Panc1 (cell line): ENCODE data around the gene TADA2B. TPM values are rescaled to one million over a fixed set of nuclear protein-coding genes. Genes with fewer than 3 reads are reported as not detected.

ENCODE experiments used
- ATAC-seq: fragments of 200-7000 bp; cut with Tn5 transposase; 2 replicates; pipeline ENCODE4 v1.9.1; 2020; ENCODE audit warnings: mild to moderate bottlenecking, moderate library complexity
- BruUV-seq: library from RNA; stranded (reverse); fragments of 400-500 nt; replicated peaks from 2 replicates; lab custom pipeline; 2021; lab: Mats Ljungman, UMichigan
- CTCF ChIA-PET: fragments of 300-600 bp; sonication (Branson Sonifier 250); formaldehyde crosslinking; loops from one replicate; lab custom pipeline; 2022; ENCODE audit warnings: antibody characterized with exemption; lab: Charles Lee
- POLR2A ChIA-PET: fragments of 300-600 bp; sonication (Branson Sonifier 250); formaldehyde crosslinking; loops from one replicate; lab custom pipeline; 2022; ENCODE audit warnings: antibody characterized with exemption; lab: Charles Lee
- DNase-seq: peaks from one replicate; pipeline ENCODE4 v3.0.0-alpha.2; 2010; ENCODE audit warnings: low read depth, low spot score
- H3K27ac ChIP-seq: 2 replicates; pipeline ENCODE4 v1.5.1; 2011; ENCODE audit warnings: mild to moderate bottlenecking, low read length, inconsistent platforms
- H3K27me3 ChIP-seq: fragments of 200-500 bp; sonication (Bioruptor generic); 2 replicates; pipeline ENCODE4 v1.6.0; 2014; ENCODE audit warnings: low read length, inconsistent platforms; ENCODE audit not compliant: control insufficient read depth, insufficient read depth
- H3K36me3 ChIP-seq: fragments of 200-500 bp; sonication (Bioruptor generic); 2 replicates; pipeline ENCODE4 v1.5.1; 2014; ENCODE audit warnings: inconsistent platforms, mild to moderate bottlenecking, low read length, moderate library complexity; ENCODE audit not compliant: control insufficient read depth, insufficient read depth
- H3K4me1 ChIP-seq: 2 replicates; pipeline ENCODE4 v1.5.1; 2011; ENCODE audit warnings: inconsistent platforms, mild to moderate bottlenecking, low read length, moderate library complexity; ENCODE audit not compliant: control insufficient read depth, insufficient read depth
- H3K4me3 ChIP-seq, 2 experiments: 2 replicates each; pipeline ENCODE4 v1.5.1; 2011 to 2012; ENCODE audit warnings: low read depth in 2 of 2, low read length in 2 of 2, mild to moderate bottlenecking in 2 of 2, inconsistent platforms in 1 of 2, moderate library complexity in 1 of 2
- H3K9me3 ChIP-seq: fragments of 200-500 bp; sonication (Bioruptor generic); 2 replicates; pipeline ENCODE4 v1.5.1; 2014; ENCODE audit warnings: low read depth, mild to moderate bottlenecking, inconsistent platforms, low read length, moderate library complexity; ENCODE audit not compliant: control insufficient read depth, insufficient read depth
- POLR2AphosphoS5 ChIP-seq: IDR thresholded peaks from 2 replicates; pipeline ENCODE4 v1.6.1; 2012; ENCODE audit warnings: mild to moderate bottlenecking, low read depth, low read length, moderate library complexity
- SIN3A ChIP-seq: IDR thresholded peaks from 2 replicates; pipeline ENCODE4 v1.6.1; 2012; ENCODE audit warnings: low read depth, mild to moderate bottlenecking, low read length, moderate library complexity, borderline replicate concordance; ENCODE audit not compliant: insufficient read depth
- TCF7L2 ChIP-seq: IDR thresholded peaks from 2 replicates; pipeline ENCODE4 v1.6.1; 2011; ENCODE audit warnings: mild to moderate bottlenecking, low read depth, low read length, inconsistent platforms
- in situ Hi-C: cut with HindIII; loops from 2 replicates; pipeline ENCODE4 v1.10.0; 2016; ENCODE audit warnings: low sequenced_read_pairs, low pct_unique_long_range_greater_than_20kb
- intact Hi-C: fragments of 100-400 bp; cut with micrococcal nuclease; formaldehyde crosslinking; loops from one replicate; pipeline ENCODE4 v1.10.0; 2022; ENCODE audit not compliant: unreplicated experiment
- total RNA-seq: library from RNA; stranded (reverse); gene quantifications from one replicate; pipeline ENCODE4 v1.2.1, GENCODE V29; 2021; ENCODE audit not compliant: unreplicated experiment
- TF ChIP-seq, protein P1 (sequence below): fragments of 450-650 bp; IDR thresholded peaks from 2 replicates; pipeline ENCODE4 v1.5.1; 2017; ENCODE audit warnings: mild to moderate bottlenecking
- TF ChIP-seq, protein P2 (sequence below), 2 experiments: IDR thresholded peaks; 2 replicates each; pipeline ENCODE4 v1.6.1; 2011 to 2012; ENCODE audit warnings: low read depth in 2 of 2, control low read depth in 1 of 2, low read length in 1 of 2, mild to moderate bottlenecking in 1 of 2, moderate library complexity in 1 of 2; ENCODE audit not compliant: insufficient read depth in 1 of 2

Gene TADA2B
- total RNA-seq, 1 experiment from 2014 or later: 17.6 TPM

DNA sequence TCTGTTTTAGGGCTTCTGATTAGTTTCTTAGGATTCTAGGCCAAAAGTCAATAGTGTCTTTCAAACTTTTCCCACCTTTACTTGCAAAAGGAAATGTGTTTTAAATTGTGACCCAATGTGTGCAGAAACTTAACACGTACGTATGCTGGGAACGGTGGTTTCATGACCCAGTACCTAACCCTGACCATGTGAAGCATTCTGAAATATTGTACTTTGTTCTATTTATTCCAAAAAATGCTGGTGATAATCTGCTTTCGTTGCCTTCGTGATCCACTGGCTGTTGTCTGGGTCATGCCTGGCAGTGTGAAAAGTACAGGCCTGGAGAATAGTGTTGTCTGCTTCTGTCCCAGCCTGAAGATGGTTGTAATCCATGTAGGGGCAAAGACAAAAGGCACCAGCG lies 26.7 kb upstream of the TADA2B start:
- H3K9me3 ChIP-seq: no peaks in the 10 kb centered on the region
- no peak for ATAC-seq
- POLR2A ChIA-PET: interaction anchor here (0.8 kb wide), 1 partner anchor 853 kb away, joined by 3 read pairs; no protein-coding TSS in a partner anchor
- no peak overlapping the region for H3K4me3 ChIP-seq
- H3K36me3 ChIP-seq: peaks cover 8% of the 10 kb centered on the region; the same call in 1 of the 2 replicates
- TF ChIP-seq, protein P1, sequence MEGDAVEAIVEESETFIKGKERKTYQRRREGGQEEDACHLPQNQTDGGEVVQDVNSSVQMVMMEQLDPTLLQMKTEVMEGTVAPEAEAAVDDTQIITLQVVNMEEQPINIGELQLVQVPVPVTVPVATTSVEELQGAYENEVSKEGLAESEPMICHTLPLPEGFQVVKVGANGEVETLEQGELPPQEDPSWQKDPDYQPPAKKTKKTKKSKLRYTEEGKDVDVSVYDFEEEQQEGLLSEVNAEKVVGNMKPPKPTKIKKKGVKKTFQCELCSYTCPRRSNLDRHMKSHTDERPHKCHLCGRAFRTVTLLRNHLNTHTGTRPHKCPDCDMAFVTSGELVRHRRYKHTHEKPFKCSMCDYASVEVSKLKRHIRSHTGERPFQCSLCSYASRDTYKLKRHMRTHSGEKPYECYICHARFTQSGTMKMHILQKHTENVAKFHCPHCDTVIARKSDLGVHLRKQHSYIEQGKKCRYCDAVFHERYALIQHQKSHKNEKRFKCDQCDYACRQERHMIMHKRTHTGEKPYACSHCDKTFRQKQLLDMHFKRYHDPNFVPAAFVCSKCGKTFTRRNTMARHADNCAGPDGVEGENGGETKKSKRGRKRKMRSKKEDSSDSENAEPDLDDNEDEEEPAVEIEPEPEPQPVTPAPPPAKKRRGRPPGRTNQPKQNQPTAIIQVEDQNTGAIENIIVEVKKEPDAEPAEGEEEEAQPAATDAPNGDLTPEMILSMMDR: no peak
- no peak for TF ChIP-seq TCF7L2
- no peak for TF ChIP-seq SIN3A
- CTCF ChIA-PET: no interaction called here
- no peaks in the 10 kb centered on the region for H3K27me3 ChIP-seq
- DNase-seq: no peak
- H3K27ac ChIP-seq: no peak overlapping the region
- in situ Hi-C loops (no loop called here), intact Hi-C loops (no loop called here)
- no TSS peak for BruUV-seq
- H3K4me1 ChIP-seq: peaks cover 16% of the 10 kb centered on the region

DNA sequence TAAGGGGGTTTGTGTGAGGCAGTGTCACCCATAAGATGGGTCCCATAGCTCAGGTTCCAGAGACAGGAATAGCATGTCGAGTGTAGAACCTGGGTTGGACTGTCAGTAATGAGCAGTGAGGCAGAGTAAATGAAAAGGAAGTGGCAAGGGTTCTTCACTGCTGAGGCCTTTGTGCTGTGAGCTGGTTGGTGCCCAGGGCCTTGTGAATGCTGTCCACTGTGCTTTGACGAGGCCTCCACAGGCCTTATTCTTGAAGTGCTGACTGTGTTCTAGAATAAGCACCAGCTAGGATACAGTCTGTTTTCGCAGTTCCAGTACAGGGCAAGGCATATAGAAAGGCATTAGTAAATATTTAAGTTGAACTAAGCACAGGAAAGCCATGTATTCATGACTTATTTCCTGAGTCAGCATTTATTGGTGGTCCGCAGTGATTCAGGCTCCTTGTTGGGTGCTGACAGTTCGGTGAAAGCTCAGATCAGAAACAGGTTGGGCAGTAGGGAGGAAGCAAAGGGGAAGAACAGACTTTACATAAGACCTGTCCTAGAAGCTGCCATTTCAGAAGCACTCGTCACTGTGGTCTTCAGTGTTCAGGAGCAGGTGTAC lies 25.6 kb upstream of the TADA2B start:
- Histone ChIP-seq H3K36me3 (peaks cover 5% of the 10 kb centered on the region; the same call in 1 of the 2 replicates), H3K27ac (no peak overlapping the region), H3K9me3 (no peaks in the 10 kb centered on the region), H3K4me1 (peaks cover 26% of the 10 kb centered on the region), H3K4me3 (no peak overlapping the region), H3K27me3 (no peaks in the 10 kb centered on the region)
- ChIA-PET POLR2A (interaction anchor here (0.6 kb wide), 1 partner anchor 104 kb away, joined by 6 read pairs; no protein-coding TSS in a partner anchor), CTCF (no interaction called here)
- TF ChIP-seq SIN3A (no peak), POLR2AphosphoS5 (no peak), TCF7L2 (no peak)
- TF ChIP-seq, protein P2, sequence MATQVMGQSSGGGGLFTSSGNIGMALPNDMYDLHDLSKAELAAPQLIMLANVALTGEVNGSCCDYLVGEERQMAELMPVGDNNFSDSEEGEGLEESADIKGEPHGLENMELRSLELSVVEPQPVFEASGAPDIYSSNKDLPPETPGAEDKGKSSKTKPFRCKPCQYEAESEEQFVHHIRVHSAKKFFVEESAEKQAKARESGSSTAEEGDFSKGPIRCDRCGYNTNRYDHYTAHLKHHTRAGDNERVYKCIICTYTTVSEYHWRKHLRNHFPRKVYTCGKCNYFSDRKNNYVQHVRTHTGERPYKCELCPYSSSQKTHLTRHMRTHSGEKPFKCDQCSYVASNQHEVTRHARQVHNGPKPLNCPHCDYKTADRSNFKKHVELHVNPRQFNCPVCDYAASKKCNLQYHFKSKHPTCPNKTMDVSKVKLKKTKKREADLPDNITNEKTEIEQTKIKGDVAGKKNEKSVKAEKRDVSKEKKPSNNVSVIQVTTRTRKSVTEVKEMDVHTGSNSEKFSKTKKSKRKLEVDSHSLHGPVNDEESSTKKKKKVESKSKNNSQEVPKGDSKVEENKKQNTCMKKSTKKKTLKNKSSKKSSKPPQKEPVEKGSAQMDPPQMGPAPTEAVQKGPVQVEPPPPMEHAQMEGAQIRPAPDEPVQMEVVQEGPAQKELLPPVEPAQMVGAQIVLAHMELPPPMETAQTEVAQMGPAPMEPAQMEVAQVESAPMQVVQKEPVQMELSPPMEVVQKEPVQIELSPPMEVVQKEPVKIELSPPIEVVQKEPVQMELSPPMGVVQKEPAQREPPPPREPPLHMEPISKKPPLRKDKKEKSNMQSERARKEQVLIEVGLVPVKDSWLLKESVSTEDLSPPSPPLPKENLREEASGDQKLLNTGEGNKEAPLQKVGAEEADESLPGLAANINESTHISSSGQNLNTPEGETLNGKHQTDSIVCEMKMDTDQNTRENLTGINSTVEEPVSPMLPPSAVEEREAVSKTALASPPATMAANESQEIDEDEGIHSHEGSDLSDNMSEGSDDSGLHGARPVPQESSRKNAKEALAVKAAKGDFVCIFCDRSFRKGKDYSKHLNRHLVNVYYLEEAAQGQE (IDR thresholded peaks at IDR 0.05; ENCODE audit: insufficient read depth in 1 of 2, low read depth in 2 of 2, low read length in 1 of 2): no peak
- TF ChIP-seq, protein P1: no peak
- BruUV-seq: no TSS peak
- ATAC-seq: no peak
- in situ Hi-C loops (no loop called here), intact Hi-C loops (no loop called here)
- no peak for DNase-seq
